Osteoblast (primary cell): ENCODE results near the gene HOXB2. TPM values are rescaled to one million over a fixed set of nuclear protein-coding genes. Genes with fewer than 3 reads are reported as not detected.

Source experiments
- DNase-seq: peaks from one replicate; pipeline ENCODE4 v3.0.0; 2011; ENCODE audit warnings: low spot score, mixed read lengths; ENCODE audit not compliant: insufficient read length; ENCODE audit errors: missing footprints
- H2AFZ ChIP-seq: 2 replicates; pipeline ENCODE4 v1.6.0; 2011; ENCODE audit warnings: mild to moderate bottlenecking, low read length
- H3K27ac ChIP-seq: 2 replicates; pipeline ENCODE4 v1.5.1; 2011; ENCODE audit warnings: mild to moderate bottlenecking, low read depth, low read length, moderate library complexity
- H3K27me3 ChIP-seq: 2 replicates; pipeline ENCODE4 v1.6.0; 2012; ENCODE audit warnings: mild to moderate bottlenecking, control low read depth, inconsistent platforms, low read length, moderate library complexity; ENCODE audit not compliant: insufficient read depth
- H3K36me3 ChIP-seq: 2 replicates; pipeline ENCODE4 v1.5.1; 2011; ENCODE audit warnings: mild to moderate bottlenecking, low read length, control low read depth, moderate library complexity; ENCODE audit not compliant: insufficient read depth
- H3K4me1 ChIP-seq: 2 replicates; pipeline ENCODE4 v1.5.1; 2011; ENCODE audit warnings: mild to moderate bottlenecking, low read length, control low read depth, moderate library complexity; ENCODE audit not compliant: insufficient read depth
- H3K4me2 ChIP-seq: 2 replicates; pipeline ENCODE4 v1.6.0; 2011; ENCODE audit warnings: mild to moderate bottlenecking, low read length; ENCODE audit not compliant: insufficient read depth
- H3K4me3 ChIP-seq: fragments of 200-600 bp; sonication (generic); 3 replicates; pipeline ENCODE4 v1.5.1; 2012; ENCODE audit warnings: mild to moderate bottlenecking, low read length, inconsistent platforms; ENCODE audit not compliant: insufficient read depth
- H3K79me2 ChIP-seq: 2 replicates; pipeline ENCODE4 v1.6.0; 2012; ENCODE audit warnings: mild to moderate bottlenecking, low read length, control low read depth, inconsistent platforms; ENCODE audit not compliant: insufficient read depth
- H3K9me3 ChIP-seq: 2 replicates; pipeline ENCODE4 v1.5.1; 2011; ENCODE audit warnings: low read depth, low read length, control low read depth
- H4K20me1 ChIP-seq: 2 replicates; pipeline ENCODE4 v1.6.0; 2012; ENCODE audit warnings: mild to moderate bottlenecking, low read length, control low read depth; ENCODE audit not compliant: insufficient read depth
- CTCF ChIP-seq: IDR thresholded peaks from 2 replicates; pipeline ENCODE4 v1.5.1; 2011; ENCODE audit warnings: mild to moderate bottlenecking, low read depth, low read length, moderate library complexity; ENCODE audit errors: extremely low read depth
- total RNA-seq: library from RNA; depleted of rRNA; stranded (reverse); fragments of >200 nt; gene quantifications from 2 replicates; pipeline ENCODE4 v1.2.3, GENCODE V29; 2012

The HOXB2 gene
- total RNA-seq, 1 donor: 3.3 TPM

DNA sequence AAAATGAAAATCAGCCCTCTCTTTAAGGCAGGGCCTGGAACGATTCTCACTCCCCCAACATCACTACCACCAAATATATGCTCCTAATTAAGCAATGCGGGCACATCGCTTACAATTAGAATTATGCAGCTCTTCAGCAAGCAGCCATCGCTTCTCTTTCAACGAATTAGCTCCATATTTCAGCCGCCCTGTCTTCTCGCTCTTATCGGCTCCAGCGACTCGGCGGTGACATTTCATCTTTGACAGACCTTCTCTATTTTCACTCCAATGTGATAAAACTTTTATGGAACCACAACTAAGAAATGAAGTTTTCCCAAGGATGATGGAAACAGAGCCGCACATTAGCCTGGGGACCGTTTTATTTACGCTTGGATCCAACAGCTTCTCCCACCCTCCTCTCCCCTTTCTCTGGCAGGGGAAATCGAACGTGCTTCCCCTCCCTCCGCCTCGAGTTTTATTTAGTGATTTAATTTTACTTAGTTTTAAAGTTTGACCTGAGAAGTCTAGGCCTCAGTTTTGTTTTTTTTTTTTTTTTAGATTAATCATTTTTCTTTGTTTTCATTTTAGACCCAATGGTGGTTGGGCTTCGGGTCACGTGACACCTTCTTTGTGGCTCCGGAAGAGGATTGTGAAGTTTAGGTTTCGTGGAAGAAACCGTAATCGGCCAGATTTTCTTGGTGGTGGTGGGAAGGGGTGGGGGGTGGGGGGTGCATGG, 3.1 kb upstream of the HOXB2 start:
- Histone ChIP-seq H3K4me2 (peak overlapping the region; percentile 45), H3K9me3 (no peaks in the 10 kb centered on the region), H3K27me3 (peaks cover 79% of the 10 kb centered on the region), H3K4me1 (no peaks in the 10 kb centered on the region), H3K4me3 (no peak overlapping the region), H3K27ac (no peak overlapping the region), H3K36me3 (no peaks in the 10 kb centered on the region), H4K20me1 (no peaks in the 10 kb centered on the region), H3K79me2 (no peaks in the 10 kb centered on the region), H2AFZ (no peak overlapping the region)
- no peak for TF ChIP-seq CTCF
- DNase-seq: no peak

GRCh38 chr17:48546924-48547807, 2.3 kb upstream of the HOXB2 start:
- H3K4me1 ChIP-seq: no peaks in the 10 kb centered on the region
- H3K4me2 ChIP-seq: peak overlapping the region; percentile 45
- no peak for DNase-seq
- no peak for TF ChIP-seq CTCF
- H3K4me3 ChIP-seq: peak overlapping the region; percentile 1
- no peaks in the 10 kb centered on the region for H4K20me1 ChIP-seq
- peaks cover 81% of the 10 kb centered on the region for H3K27me3 ChIP-seq
- H3K9me3 ChIP-seq: no peaks in the 10 kb centered on the region
- H3K36me3 ChIP-seq: no peaks in the 10 kb centered on the region
- H2AFZ ChIP-seq: no peak overlapping the region
- no peak overlapping the region for H3K27ac ChIP-seq
- peaks cover 3% of the 10 kb centered on the region for H3K79me2 ChIP-seq

DNA sequence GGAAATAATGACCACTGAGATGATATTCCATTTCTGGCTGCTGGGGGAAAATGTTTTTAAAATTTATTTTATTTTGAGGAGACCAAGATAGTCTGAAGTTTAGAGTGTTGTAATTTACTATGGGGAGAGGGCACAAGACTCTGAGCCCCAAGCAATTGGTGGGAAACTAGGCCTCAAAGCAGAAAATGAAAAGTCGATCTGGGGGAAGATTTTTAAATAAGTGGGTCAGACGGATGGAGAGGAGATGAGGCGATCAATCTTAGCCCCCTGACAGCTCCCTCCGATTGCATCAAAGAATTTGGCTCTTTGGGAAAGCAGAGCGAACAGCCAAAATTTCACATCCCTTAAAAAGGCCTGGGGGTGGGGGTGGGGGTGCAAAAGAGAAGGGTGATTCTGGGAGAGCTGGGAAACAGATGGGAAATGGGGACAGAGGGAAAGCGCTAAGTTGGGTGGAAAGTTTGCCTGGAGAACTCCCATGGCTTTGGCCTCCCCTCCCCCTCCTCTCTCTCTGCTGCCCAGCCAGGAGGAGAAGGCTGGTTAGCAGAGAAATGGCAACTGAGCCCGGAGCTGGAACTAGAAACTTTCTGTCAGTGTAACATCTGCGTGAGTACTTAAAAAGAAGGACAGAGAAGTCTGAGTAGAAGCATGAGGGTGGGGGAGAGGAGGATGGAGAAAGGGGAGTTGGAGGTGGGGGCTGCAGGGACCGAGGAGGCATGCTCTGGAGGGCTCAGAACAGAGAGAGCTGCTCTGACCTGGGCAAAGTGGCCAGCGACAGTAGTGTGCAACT, 1.4 kb upstream of the HOXB2 start:
- TF ChIP-seq CTCF: no peak
- Histone ChIP-seq H3K27me3 (peaks cover 81% of the 10 kb centered on the region), H4K20me1 (no peaks in the 10 kb centered on the region), H3K4me3 (no peak overlapping the region), H2AFZ (no peak overlapping the region), H3K4me2 (peak overlapping the region; percentile 45), H3K4me1 (peaks cover 2% of the 10 kb centered on the region), H3K9me3 (no peaks in the 10 kb centered on the region), H3K27ac (no peak overlapping the region), H3K79me2 (peaks cover 4% of the 10 kb centered on the region), H3K36me3 (no peaks in the 10 kb centered on the region)
- no peak for DNase-seq
